Measurements from ENCODE around the gene WNT9A.

DNA sequence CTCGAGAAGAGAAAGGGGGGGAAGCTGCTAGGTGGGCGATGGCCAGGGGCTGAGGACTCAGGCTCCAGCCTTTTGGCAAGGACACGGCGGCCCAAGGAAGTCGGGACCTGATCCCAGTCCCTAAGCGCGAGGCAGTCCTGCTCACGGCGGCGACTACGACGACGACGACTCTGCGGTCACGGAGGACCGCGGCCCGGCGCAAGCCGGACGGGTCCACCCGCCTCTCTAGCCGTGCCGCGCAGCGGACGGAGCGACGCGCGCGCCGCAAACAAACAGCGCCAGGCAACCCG is 401 bp downstream of the WNT9A start:
- TF ChIP-seq, protein P1, sequence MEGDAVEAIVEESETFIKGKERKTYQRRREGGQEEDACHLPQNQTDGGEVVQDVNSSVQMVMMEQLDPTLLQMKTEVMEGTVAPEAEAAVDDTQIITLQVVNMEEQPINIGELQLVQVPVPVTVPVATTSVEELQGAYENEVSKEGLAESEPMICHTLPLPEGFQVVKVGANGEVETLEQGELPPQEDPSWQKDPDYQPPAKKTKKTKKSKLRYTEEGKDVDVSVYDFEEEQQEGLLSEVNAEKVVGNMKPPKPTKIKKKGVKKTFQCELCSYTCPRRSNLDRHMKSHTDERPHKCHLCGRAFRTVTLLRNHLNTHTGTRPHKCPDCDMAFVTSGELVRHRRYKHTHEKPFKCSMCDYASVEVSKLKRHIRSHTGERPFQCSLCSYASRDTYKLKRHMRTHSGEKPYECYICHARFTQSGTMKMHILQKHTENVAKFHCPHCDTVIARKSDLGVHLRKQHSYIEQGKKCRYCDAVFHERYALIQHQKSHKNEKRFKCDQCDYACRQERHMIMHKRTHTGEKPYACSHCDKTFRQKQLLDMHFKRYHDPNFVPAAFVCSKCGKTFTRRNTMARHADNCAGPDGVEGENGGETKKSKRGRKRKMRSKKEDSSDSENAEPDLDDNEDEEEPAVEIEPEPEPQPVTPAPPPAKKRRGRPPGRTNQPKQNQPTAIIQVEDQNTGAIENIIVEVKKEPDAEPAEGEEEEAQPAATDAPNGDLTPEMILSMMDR (IDR thresholded peaks at IDR 0.05; ENCODE audit: insufficient read depth, low read length): no peak
- TF ChIP-seq GABPA (IDR thresholded peaks at IDR 0.05; ENCODE audit: low read depth) (no peak), SPI1 (IDR thresholded peaks at IDR 0.05; ENCODE audit: borderline replicate concordance, low read depth) (no peak), POLR2AphosphoS5 (IDR thresholded peaks at IDR 0.05; ENCODE audit: low read depth) (no peak)
